GM23338 (cell line): ENCODE results near the gene CDH15. TPM values are rescaled to one million over a fixed set of nuclear protein-coding genes. Genes with fewer than 3 reads are reported as not detected.

Experiments used
- ATAC-seq: fragments of 200-7000 bp; cut with Tn5 transposase; 3 replicates; pipeline ENCODE4 v1.9.1; 2020
- DNase-seq: peaks from one replicate; pipeline ENCODE4 v3.0.0-alpha.2; 2015; ENCODE audit warnings: low spot score
- H2AFZ ChIP-seq: fragments of 200-600 bp; sonication (generic); 2 replicates; pipeline ENCODE4 v1.8.0; 2016; ENCODE audit warnings: antibody characterized with exemption, mild to moderate bottlenecking, moderate library complexity
- H3F3A ChIP-seq: fragments of 200-600 bp; sonication (generic); replicated peaks from 2 replicates; pipeline ENCODE4 v1.8.0; 2017; ENCODE audit warnings: antibody characterized with exemption, mixed run types, low read depth
- H3K27ac ChIP-seq: fragments of 200-600 bp; sonication (generic); 2 replicates; pipeline ENCODE4 v1.6.1; 2016; ENCODE audit warnings: low read depth
- H3K27me3 ChIP-seq: fragments of 200-600 bp; sonication (generic); 2 replicates; pipeline ENCODE4 v1.8.0; 2016; ENCODE audit warnings: mild to moderate bottlenecking, mixed run types, moderate library complexity; ENCODE audit not compliant: insufficient read depth
- H3K36me3 ChIP-seq: fragments of 200-600 bp; sonication (generic); 2 replicates; pipeline ENCODE4 v1.8.0; 2016; ENCODE audit warnings: mild to moderate bottlenecking; ENCODE audit not compliant: insufficient read depth
- H3K4me1 ChIP-seq: fragments of 200-600 bp; sonication (generic); 2 replicates; pipeline ENCODE4 v1.8.0; 2016; ENCODE audit warnings: mild to moderate bottlenecking, moderate library complexity; ENCODE audit not compliant: insufficient read depth
- H3K4me2 ChIP-seq: fragments of 200-600 bp; sonication (generic); 2 replicates; pipeline ENCODE4 v1.7.1; 2017; ENCODE audit warnings: mixed run types
- H3K4me3 ChIP-seq: fragments of 200-600 bp; sonication (generic); 2 replicates; pipeline ENCODE4 v1.6.1; 2016; ENCODE audit warnings: mixed run types
- H3K79me2 ChIP-seq: fragments of 200-600 bp; sonication (generic); replicated peaks from 2 replicates; pipeline ENCODE4 v1.8.0; 2017; ENCODE audit warnings: mild to moderate bottlenecking; ENCODE audit not compliant: insufficient read depth
- H3K9me2 ChIP-seq: fragments of 200-600 bp; sonication (generic); 2 replicates; pipeline ENCODE4 v1.8.0; 2017; ENCODE audit not compliant: insufficient read depth
- H4K20me1 ChIP-seq: fragments of 200-600 bp; sonication (generic); replicated peaks from 2 replicates; pipeline ENCODE4 v1.8.0; 2017; ENCODE audit warnings: mild to moderate bottlenecking; ENCODE audit not compliant: insufficient read depth
- H3K27ac Mint-ChIP-seq: 2 replicates; pipeline ENCODE4 v1.8.0; 2020; ENCODE audit warnings: inconsistent platforms, mild to moderate bottlenecking, moderate library complexity, mixed read lengths
- H3K27me3 Mint-ChIP-seq: 3 replicates; pipeline ENCODE4 v1.8.0; 2022; ENCODE audit warnings: low read depth, mild to moderate bottlenecking, moderate library complexity, mixed read lengths, inconsistent platforms; ENCODE audit not compliant: insufficient read depth, poor library complexity
- H3K36me3 Mint-ChIP-seq: 3 replicates; pipeline ENCODE4 v1.8.0; 2021; ENCODE audit warnings: low read depth, mild to moderate bottlenecking, inconsistent platforms, moderate library complexity, mixed read lengths
- H3K4me1 Mint-ChIP-seq: 3 replicates; pipeline ENCODE4 v1.8.0; 2020; ENCODE audit warnings: mild to moderate bottlenecking, inconsistent platforms, mixed read lengths
- H3K4me3 Mint-ChIP-seq: 3 replicates; pipeline ENCODE4 v1.8.0; 2021; ENCODE audit warnings: moderate library complexity, mild to moderate bottlenecking, inconsistent platforms, mixed read lengths
- H3K9me3 Mint-ChIP-seq: 3 replicates; pipeline ENCODE4 v1.8.0; 2020; ENCODE audit warnings: moderate library complexity, mild to moderate bottlenecking, inconsistent platforms, mixed read lengths
- CREB1 ChIP-seq: fragments of 250-450 bp; sonication (Bioruptor Pico); IDR thresholded peaks from 2 replicates; pipeline ENCODE4 v1.5.0; 2020; ENCODE audit warnings: low read depth, mild to moderate bottlenecking, moderate library complexity
- EZH2 ChIP-seq: fragments of 200-600 bp; sonication (generic); IDR thresholded peaks from one replicate; pipeline ENCODE4 v1.8.0; 2017; ENCODE audit warnings: antibody characterized with exemption, mild to moderate bottlenecking, low read depth; ENCODE audit not compliant: unreplicated experiment
- EZH2phosphoT487 ChIP-seq: fragments of 200-600 bp; sonication (generic); IDR thresholded peaks from one replicate; pipeline ENCODE4 v1.8.1; 2018; ENCODE audit warnings: antibody characterized with exemption; ENCODE audit not compliant: unreplicated experiment
- JUNB ChIP-seq: IDR thresholded peaks from one replicate; pipeline ENCODE4 v1.6.1; 2016; ENCODE audit warnings: antibody characterized with exemption; ENCODE audit not compliant: unreplicated experiment
- NANOG ChIP-seq: IDR thresholded peaks from 2 replicates; pipeline ENCODE4 v1.6.1; 2016; ENCODE audit warnings: antibody characterized with exemption, borderline replicate concordance
- POLR2AphosphoS5 ChIP-seq: IDR thresholded peaks from 2 replicates; pipeline ENCODE4 v1.6.1; 2016; ENCODE audit warnings: antibody characterized with exemption, low read depth
- STAT1 ChIP-seq: IDR thresholded peaks from one replicate; pipeline ENCODE4 v1.6.1; 2016; ENCODE audit warnings: antibody characterized with exemption; ENCODE audit not compliant: unreplicated experiment
- ZNF114 ChIP-seq: fragments of 250-450 bp; sonication (Bioruptor Pico); IDR thresholded peaks from 2 replicates; pipeline ENCODE4 v1.5.0; 2020; ENCODE audit warnings: mild to moderate bottlenecking, moderate library complexity
- ZNF331 ChIP-seq: fragments of 250-450 bp; sonication (Bioruptor Pico); IDR thresholded peaks from 2 replicates; pipeline ENCODE4 v1.5.0; 2020; ENCODE audit warnings: low read depth, mild to moderate bottlenecking, moderate library complexity
- polyA plus RNA-seq: library from polyadenylated mRNA; unstranded; fragments of >200 nt; fragmentation: Nextera tagmentation; extraction: Ambion mirVana; gene quantifications from 2 replicates; pipeline ENCODE4 v1.2.1, GENCODE V29; 2016
- total RNA-seq: library from RNA; depleted of rRNA; stranded (reverse); fragments of >200 nt; shearing (Covaris generic); gene quantifications from 2 replicates; pipeline ENCODE4 v1.2.3, GENCODE V29; 2014
- TF ChIP-seq, protein P1 (sequence below): IDR thresholded peaks from one replicate; pipeline ENCODE4 v1.6.1; 2018; ENCODE audit warnings: antibody characterized with exemption; ENCODE audit not compliant: unreplicated experiment
- TF ChIP-seq, protein P2 (sequence below), 2 experiments: fragments of 200-600 bp in 1 of 2; sonication (generic) in 1 of 2; conservative IDR thresholded peaks; 2 replicates each; pipeline versions ENCODE4 v1.5.1 to v1.6.1; 2016 to 2017; ENCODE audit warnings: antibody characterized with exemption in 2 of 2, low read depth in 2 of 2, mild to moderate bottlenecking in 2 of 2, moderate library complexity in 1 of 2
- TF ChIP-seq, protein P3 (sequence below): IDR thresholded peaks from 2 replicates; pipeline ENCODE4 v1.6.1; 2016; ENCODE audit warnings: antibody characterized with exemption
- TF ChIP-seq, protein P4 (sequence below): fragments of 250-450 bp; sonication (Bioruptor Pico); IDR thresholded peaks from 2 replicates; pipeline ENCODE4 v1.5.0; 2020; ENCODE audit warnings: mild to moderate bottlenecking, moderate library complexity

CDH15 gene
- total and polyA plus RNA-seq, 2 experiments from 2014 or later, result 0.61 to 1.0 TPM

DNA sequence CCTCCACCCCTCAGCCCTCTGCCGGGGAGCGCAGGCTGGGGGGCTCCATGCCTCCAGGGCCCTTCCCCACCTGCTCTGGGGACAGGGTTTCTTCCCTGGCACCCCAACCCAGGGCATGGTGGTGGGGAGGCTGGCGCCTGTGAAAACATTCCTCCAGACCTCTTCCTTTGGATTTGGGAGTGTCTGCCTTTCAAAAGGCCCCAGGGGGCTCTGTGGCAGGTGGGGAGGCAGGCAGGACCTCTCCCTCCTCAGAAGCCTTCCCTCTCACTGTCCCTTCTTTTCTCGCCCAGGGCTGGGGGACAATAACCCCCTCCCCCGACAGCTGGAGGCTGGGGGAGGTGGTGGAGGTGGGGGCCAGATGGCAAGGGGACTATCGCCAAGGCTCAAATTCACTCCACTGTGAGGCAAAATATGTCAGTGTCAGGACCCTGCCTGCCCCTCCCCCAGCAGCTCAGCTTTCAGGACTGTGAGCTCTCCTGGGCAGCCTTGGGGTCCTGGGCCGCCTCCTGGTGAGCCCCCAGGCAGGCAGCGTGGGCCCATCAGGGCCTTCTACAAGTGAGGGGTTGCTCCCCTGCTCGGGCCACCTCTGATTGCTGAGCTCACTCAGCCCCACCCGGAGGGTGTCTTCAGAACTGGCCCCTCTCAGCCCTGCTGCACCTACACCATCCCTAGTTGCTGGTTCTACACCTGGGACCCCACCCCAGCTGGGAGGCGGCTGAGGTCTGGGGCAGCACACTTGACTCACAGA is 1.8 kb downstream of the CDH15 start:
- Histone ChIP-seq H3K79me2 (no peaks in the 10 kb centered on the region), H2AFZ (no peak overlapping the region), H4K20me1 (no peaks in the 10 kb centered on the region), H3K4me1 (peaks cover 12% of the 10 kb centered on the region), H3K27me3 (no peaks in the 10 kb centered on the region), H3K4me2 (peak overlapping the region; percentile 60), H3K4me3 (no peak overlapping the region), H3K9me2 (no peaks in the 10 kb centered on the region), H3K36me3 (no peaks in the 10 kb centered on the region), H3K27ac (no peak overlapping the region), H3F3A (no peaks in the 10 kb centered on the region)
- DNase-seq, result no peak
- no peaks in the 10 kb centered on the region for H3K9me3 Mint-ChIP-seq
- peaks cover 13% of the 10 kb centered on the region for H3K4me1 Mint-ChIP-seq
- peaks cover 14% of the 10 kb centered on the region for H3K27me3 Mint-ChIP-seq
- no peak for ATAC-seq
- no peak overlapping the region for H3K27ac Mint-ChIP-seq
- no peak overlapping the region for H3K4me3 Mint-ChIP-seq
- no peak for TF ChIP-seq CREB1
- TF ChIP-seq EZH2phosphoT487, result no peak
- no peak for TF ChIP-seq STAT1
- TF ChIP-seq JUNB, result no peak
- TF ChIP-seq, protein P1, sequence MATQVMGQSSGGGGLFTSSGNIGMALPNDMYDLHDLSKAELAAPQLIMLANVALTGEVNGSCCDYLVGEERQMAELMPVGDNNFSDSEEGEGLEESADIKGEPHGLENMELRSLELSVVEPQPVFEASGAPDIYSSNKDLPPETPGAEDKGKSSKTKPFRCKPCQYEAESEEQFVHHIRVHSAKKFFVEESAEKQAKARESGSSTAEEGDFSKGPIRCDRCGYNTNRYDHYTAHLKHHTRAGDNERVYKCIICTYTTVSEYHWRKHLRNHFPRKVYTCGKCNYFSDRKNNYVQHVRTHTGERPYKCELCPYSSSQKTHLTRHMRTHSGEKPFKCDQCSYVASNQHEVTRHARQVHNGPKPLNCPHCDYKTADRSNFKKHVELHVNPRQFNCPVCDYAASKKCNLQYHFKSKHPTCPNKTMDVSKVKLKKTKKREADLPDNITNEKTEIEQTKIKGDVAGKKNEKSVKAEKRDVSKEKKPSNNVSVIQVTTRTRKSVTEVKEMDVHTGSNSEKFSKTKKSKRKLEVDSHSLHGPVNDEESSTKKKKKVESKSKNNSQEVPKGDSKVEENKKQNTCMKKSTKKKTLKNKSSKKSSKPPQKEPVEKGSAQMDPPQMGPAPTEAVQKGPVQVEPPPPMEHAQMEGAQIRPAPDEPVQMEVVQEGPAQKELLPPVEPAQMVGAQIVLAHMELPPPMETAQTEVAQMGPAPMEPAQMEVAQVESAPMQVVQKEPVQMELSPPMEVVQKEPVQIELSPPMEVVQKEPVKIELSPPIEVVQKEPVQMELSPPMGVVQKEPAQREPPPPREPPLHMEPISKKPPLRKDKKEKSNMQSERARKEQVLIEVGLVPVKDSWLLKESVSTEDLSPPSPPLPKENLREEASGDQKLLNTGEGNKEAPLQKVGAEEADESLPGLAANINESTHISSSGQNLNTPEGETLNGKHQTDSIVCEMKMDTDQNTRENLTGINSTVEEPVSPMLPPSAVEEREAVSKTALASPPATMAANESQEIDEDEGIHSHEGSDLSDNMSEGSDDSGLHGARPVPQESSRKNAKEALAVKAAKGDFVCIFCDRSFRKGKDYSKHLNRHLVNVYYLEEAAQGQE, result no peak
- TF ChIP-seq NANOG, result no peak
- TF ChIP-seq, protein P2, sequence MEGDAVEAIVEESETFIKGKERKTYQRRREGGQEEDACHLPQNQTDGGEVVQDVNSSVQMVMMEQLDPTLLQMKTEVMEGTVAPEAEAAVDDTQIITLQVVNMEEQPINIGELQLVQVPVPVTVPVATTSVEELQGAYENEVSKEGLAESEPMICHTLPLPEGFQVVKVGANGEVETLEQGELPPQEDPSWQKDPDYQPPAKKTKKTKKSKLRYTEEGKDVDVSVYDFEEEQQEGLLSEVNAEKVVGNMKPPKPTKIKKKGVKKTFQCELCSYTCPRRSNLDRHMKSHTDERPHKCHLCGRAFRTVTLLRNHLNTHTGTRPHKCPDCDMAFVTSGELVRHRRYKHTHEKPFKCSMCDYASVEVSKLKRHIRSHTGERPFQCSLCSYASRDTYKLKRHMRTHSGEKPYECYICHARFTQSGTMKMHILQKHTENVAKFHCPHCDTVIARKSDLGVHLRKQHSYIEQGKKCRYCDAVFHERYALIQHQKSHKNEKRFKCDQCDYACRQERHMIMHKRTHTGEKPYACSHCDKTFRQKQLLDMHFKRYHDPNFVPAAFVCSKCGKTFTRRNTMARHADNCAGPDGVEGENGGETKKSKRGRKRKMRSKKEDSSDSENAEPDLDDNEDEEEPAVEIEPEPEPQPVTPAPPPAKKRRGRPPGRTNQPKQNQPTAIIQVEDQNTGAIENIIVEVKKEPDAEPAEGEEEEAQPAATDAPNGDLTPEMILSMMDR (conservative IDR thresholded peaks at IDR 0.05; ENCODE audit: low read depth in 2 of 2), result no peak
- TF ChIP-seq EZH2, result no peak
- TF ChIP-seq, protein P3, sequence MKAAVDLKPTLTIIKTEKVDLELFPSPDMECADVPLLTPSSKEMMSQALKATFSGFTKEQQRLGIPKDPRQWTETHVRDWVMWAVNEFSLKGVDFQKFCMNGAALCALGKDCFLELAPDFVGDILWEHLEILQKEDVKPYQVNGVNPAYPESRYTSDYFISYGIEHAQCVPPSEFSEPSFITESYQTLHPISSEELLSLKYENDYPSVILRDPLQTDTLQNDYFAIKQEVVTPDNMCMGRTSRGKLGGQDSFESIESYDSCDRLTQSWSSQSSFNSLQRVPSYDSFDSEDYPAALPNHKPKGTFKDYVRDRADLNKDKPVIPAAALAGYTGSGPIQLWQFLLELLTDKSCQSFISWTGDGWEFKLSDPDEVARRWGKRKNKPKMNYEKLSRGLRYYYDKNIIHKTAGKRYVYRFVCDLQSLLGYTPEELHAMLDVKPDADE, result no peak
- no peak for TF ChIP-seq ZNF114 (CRISPR knock-in tag)
- TF ChIP-seq, protein P4, sequence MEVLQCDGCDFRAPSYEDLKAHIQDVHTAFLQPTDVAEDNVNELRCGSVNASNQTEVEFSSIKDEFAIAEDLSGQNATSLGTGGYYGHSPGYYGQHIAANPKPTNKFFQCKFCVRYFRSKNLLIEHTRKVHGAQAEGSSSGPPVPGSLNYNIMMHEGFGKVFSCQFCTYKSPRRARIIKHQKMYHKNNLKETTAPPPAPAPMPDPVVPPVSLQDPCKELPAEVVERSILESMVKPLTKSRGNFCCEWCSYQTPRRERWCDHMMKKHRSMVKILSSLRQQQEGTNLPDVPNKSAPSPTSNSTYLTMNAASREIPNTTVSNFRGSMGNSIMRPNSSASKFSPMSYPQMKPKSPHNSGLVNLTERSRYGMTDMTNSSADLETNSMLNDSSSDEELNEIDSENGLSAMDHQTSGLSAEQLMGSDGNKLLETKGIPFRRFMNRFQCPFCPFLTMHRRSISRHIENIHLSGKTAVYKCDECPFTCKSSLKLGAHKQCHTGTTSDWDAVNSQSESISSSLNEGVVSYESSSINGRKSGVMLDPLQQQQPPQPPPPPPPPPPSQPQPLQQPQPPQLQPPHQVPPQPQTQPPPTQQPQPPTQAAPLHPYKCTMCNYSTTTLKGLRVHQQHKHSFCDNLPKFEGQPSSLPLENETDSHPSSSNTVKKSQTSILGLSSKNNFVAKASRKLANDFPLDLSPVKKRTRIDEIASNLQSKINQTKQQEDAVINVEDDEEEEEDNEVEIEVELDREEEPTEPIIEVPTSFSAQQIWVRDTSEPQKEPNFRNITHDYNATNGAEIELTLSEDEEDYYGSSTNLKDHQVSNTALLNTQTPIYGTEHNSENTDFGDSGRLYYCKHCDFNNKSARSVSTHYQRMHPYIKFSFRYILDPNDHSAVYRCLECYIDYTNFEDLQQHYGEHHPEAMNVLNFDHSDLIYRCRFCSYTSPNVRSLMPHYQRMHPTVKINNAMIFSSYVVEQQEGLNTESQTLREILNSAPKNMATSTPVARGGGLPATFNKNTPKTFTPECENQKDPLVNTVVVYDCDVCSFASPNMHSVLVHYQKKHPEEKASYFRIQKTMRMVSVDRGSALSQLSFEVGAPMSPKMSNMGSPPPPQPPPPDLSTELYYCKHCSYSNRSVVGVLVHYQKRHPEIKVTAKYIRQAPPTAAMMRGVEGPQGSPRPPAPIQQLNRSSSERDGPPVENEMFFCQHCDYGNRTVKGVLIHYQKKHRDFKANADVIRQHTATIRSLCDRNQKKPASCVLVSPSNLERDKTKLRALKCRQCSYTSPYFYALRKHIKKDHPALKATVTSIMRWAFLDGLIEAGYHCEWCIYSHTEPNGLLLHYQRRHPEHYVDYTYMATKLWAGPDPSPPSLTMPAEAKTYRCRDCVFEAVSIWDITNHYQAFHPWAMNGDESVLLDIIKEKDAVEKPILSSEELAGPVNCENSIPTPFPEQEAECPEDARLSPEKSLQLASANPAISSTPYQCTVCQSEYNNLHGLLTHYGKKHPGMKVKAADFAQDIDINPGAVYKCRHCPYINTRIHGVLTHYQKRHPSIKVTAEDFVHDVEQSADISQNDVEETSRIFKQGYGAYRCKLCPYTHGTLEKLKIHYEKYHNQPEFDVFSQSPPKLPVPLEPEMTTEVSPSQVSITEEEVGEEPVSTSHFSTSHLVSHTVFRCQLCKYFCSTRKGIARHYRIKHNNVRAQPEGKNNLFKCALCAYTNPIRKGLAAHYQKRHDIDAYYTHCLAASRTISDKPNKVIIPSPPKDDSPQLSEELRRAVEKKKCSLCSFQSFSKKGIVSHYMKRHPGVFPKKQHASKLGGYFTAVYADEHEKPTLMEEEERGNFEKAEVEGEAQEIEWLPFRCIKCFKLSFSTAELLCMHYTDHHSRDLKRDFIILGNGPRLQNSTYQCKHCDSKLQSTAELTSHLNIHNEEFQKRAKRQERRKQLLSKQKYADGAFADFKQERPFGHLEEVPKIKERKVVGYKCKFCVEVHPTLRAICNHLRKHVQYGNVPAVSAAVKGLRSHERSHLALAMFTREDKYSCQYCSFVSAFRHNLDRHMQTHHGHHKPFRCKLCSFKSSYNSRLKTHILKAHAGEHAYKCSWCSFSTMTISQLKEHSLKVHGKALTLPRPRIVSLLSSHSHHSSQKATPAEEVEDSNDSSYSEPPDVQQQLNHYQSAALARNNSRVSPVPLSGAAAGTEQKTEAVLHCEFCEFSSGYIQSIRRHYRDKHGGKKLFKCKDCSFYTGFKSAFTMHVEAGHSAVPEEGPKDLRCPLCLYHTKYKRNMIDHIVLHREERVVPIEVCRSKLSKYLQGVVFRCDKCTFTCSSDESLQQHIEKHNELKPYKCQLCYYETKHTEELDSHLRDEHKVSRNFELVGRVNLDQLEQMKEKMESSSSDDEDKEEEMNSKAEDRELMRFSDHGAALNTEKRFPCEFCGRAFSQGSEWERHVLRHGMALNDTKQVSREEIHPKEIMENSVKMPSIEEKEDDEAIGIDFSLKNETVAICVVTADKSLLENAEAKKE, result no peak
- no peak for TF ChIP-seq POLR2AphosphoS5
- no peak for TF ChIP-seq ZNF331 (CRISPR knock-in tag)
- no peaks in the 10 kb centered on the region for H3K36me3 Mint-ChIP-seq
